ENCODE data around the gene MTG1. TPM values are rescaled to one million over a fixed set of nuclear protein-coding genes. Genes with fewer than 3 reads are reported as not detected.

MTG1 gene
- total RNA-seq, 1 donor from 2014 or later = 33.0 TPM

DNA sequence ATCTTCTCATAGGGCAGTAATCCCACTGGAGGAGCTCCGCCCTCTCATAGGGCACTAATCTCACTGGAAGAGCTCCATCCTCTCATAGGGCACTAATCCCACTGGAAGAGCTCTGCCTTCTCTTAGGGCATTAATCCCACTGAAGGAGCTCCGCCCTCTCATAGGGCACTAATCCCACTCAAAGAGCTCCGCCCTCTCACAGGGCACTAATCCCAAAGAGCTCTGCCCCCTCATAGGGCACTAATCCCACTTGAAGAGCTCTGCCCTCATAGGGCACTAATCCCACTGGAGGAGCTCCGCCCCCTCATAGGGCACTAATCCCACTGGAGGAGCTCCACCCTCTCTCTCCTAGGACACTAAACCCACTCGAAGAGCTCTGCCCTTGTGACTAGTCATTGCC lies 32.7 kb upstream of the MTG1 start:
- TF ChIP-seq CTCF (IDR thresholded peaks at IDR 0.05) = no peak
- no peak overlapping the region for H3K4me3 ChIP-seq
- H3K36me3 ChIP-seq = peaks cover 34% of the 10 kb centered on the region
- no peaks in the 10 kb centered on the region for H3K27me3 ChIP-seq
- H3K9me3 ChIP-seq = no peaks in the 10 kb centered on the region
- DNase-seq (no peak), ATAC-seq (no peak)
- intact Hi-C loops (cut with DNase I) = no loop called here
- peaks cover 11% of the 10 kb centered on the region for H3K4me1 ChIP-seq
- no peak overlapping the region for H3K27ac ChIP-seq

- TF ChIP-seq CTCF (IDR thresholded peaks at IDR 0.05) = no peak
- DNase-seq = no peak
- intact Hi-C loops (cut with DNase I) = no loop called here
- Histone ChIP-seq H3K27ac (no peak overlapping the region), H3K9me3 (no peaks in the 10 kb centered on the region), H3K4me3 (no peak overlapping the region), H3K4me1 (peaks cover 5% of the 10 kb centered on the region), H3K36me3 (peaks cover 41% of the 10 kb centered on the region), H3K27me3 (no peaks in the 10 kb centered on the region)
- ATAC-seq = no peak
These were observed 32.0 kb upstream of the MTG1 start for GRCh38 chr10:133361773-133362441.

GRCh38 chr10:133362846-133363245 lies 31.1 kb upstream of the MTG1 start:
- no peak overlapping the region for H3K27ac ChIP-seq
- no peak for DNase-seq
- H3K9me3 ChIP-seq = no peaks in the 10 kb centered on the region
- intact Hi-C loops (cut with DNase I) = no loop called here
- no peak for ATAC-seq
- H3K36me3 ChIP-seq = peaks cover 43% of the 10 kb centered on the region
- no peak for TF ChIP-seq CTCF (IDR thresholded peaks at IDR 0.05)
- no peaks in the 10 kb centered on the region for H3K4me1 ChIP-seq
- no peaks in the 10 kb centered on the region for H3K27me3 ChIP-seq
- H3K4me3 ChIP-seq = no peak overlapping the region

GRCh38 chr10:133364645-133365431 lies 29.1 kb upstream of the MTG1 start:
- Histone ChIP-seq H3K4me1 (no peaks in the 10 kb centered on the region), H3K36me3 (peaks cover 63% of the 10 kb centered on the region), H3K4me3 (no peak overlapping the region), H3K27me3 (no peaks in the 10 kb centered on the region), H3K27ac (no peak overlapping the region), H3K9me3 (no peaks in the 10 kb centered on the region)
- no peak for DNase-seq
- no peak for TF ChIP-seq CTCF (IDR thresholded peaks at IDR 0.05)
- intact Hi-C loops (cut with DNase I) = no loop called here
- ATAC-seq = no peak

GRCh38 chr10:133365461-133366129 lies 28.4 kb upstream of the MTG1 start:
- Histone ChIP-seq H3K4me1 (no peaks in the 10 kb centered on the region), H3K36me3 (peaks cover 70% of the 10 kb centered on the region), H3K9me3 (no peaks in the 10 kb centered on the region), H3K4me3 (no peak overlapping the region), H3K27ac (no peak overlapping the region), H3K27me3 (no peaks in the 10 kb centered on the region)
- ATAC-seq (no peak), DNase-seq (no peak)
- intact Hi-C loops (cut with DNase I) = no loop called here
- TF ChIP-seq CTCF (IDR thresholded peaks at IDR 0.05) = no peak
